Measurements from ENCODE around the gene HEATR5A.
"Not testable (repeated sequence)": the region's sequence is repeated elsewhere in the genome, so short reads cannot be mapped to it uniquely, and the experiment has no call there.

Gene HEATR5A

GRCh38 chr14:31255918-31256317, 164.4 kb downstream of the HEATR5A start:
- not testable (repeated sequence) for DNase-seq

GRCh38 chr14:31255286-31255685, 165.1 kb downstream of the HEATR5A start:
- no peak for DNase-seq

- DNase-seq: no peak
These were observed 166.4 kb downstream of the HEATR5A start for GRCh38 chr14:31253746-31254471.

GRCh38 chr14:31252865-31253264, 167.5 kb downstream of the HEATR5A start:
- DNase-seq: no peak

GRCh38 chr14:31251028-31251958, 169.1 kb downstream of the HEATR5A start:
- DNase-seq: no peak

- DNase-seq: no peak
These were observed 175.7 kb downstream of the HEATR5A start for GRCh38 chr14:31244626-31245025.

- no peak for DNase-seq
These were observed 176.5 kb downstream of the HEATR5A start for GRCh38 chr14:31243860-31244259.

- not testable (repeated sequence) for DNase-seq
These were observed 178.0 kb downstream of the HEATR5A start for GRCh38 chr14:31242161-31242940.
